SW480 (cell line): ENCODE data around the gene TRANK1.
"Not testable (repeated sequence)": the region's sequence is repeated elsewhere in the genome, so short reads cannot be mapped to it uniquely, and the experiment has no call there.

Experiments
- DNase-seq: peaks from one replicate; pipeline ENCODE4 v3.0.0-alpha.2; 2016; ENCODE audit warnings: low spot score

TRANK1 gene

GRCh38 chr3:36892457-36893136 is 52.3 kb downstream of the TRANK1 start:
- no peak for DNase-seq

GRCh38 chr3:36891701-36892160 is 53.1 kb downstream of the TRANK1 start:
- no peak for DNase-seq

GRCh38 chr3:36891097-36891496 is 53.8 kb downstream of the TRANK1 start:
- DNase-seq, result not testable (repeated sequence)

GRCh38 chr3:36890261-36890660 is 54.6 kb downstream of the TRANK1 start:
- DNase-seq, result no peak

GRCh38 chr3:36881735-36882134 is 63.1 kb downstream of the TRANK1 start:
- DNase-seq, result no peak

GRCh38 chr3:36879842-36880241 is 65.0 kb downstream of the TRANK1 start:
- not testable (repeated sequence) for DNase-seq

GRCh38 chr3:36877930-36878685 is 66.7 kb downstream of the TRANK1 start:
- DNase-seq, result no peak

- DNase-seq, result peak; percentile 18
These were observed 68.5 kb downstream of the TRANK1 start for GRCh38 chr3:36876181-36876936.

- no peak for DNase-seq
These were observed 69.5 kb downstream of the TRANK1 start for GRCh38 chr3:36875397-36875796.

- DNase-seq, result no peak
These were observed 70.4 kb downstream of the TRANK1 start for GRCh38 chr3:36874424-36874823.

- no peak for DNase-seq
These were observed 73.3 kb downstream of the TRANK1 start for GRCh38 chr3:36871379-36872126.

- peak; percentile 61 for DNase-seq
These were observed 76.0 kb downstream of the TRANK1 start for GRCh38 chr3:36868614-36869436.

- no peak for DNase-seq
These were observed 77.0 kb downstream of the TRANK1 start for GRCh38 chr3:36867810-36868209.

GRCh38 chr3:36866368-36866767 is 78.5 kb downstream of the TRANK1 start:
- DNase-seq, result no peak

GRCh38 chr3:36864180-36865053 is 80.4 kb downstream of the TRANK1 start:
- DNase-seq, result no peak

GRCh38 chr3:36862076-36862755 is 82.6 kb downstream of the TRANK1 start:
- DNase-seq, result no peak

- DNase-seq, result no peak
These were observed 85.4 kb downstream of the TRANK1 start for GRCh38 chr3:36859494-36859893.

- no peak for DNase-seq
These were observed 92.8 kb downstream of the TRANK1 start for GRCh38 chr3:36852071-36852470.

GRCh38 chr3:36850743-36851142 is 94.1 kb downstream of the TRANK1 start:
- no peak for DNase-seq

- DNase-seq, result no peak
These were observed 98.4 kb downstream of the TRANK1 start for GRCh38 chr3:36846406-36846805.
